ENCODE results near the gene CLIP1.

The CLIP1 gene

GRCh38 chr12:122318607-122319605 lies 103.6 kb downstream of the CLIP1 start:
- DNase-seq (ENCODE audit: low read depth in 2 of 3, low spot score in 1 of 3), result no peak

- DNase-seq (ENCODE audit: low read depth in 2 of 3, low spot score in 1 of 3), result no peak
Measured at GRCh38 chr12:122312926-122313325, 109.5 kb downstream of the CLIP1 start.

- DNase-seq (ENCODE audit: low read depth in 2 of 3, low spot score in 1 of 3), result no peak
Measured at GRCh38 chr12:122311696-122312095, 110.8 kb downstream of the CLIP1 start.

- DNase-seq (ENCODE audit: low read depth in 2 of 3, low spot score in 1 of 3), result no peak
Measured at GRCh38 chr12:122310626-122311333, 111.7 kb downstream of the CLIP1 start.

- no peak for DNase-seq (ENCODE audit: low read depth in 2 of 3, low spot score in 1 of 3)
Measured at GRCh38 chr12:122309564-122310121, 112.8 kb downstream of the CLIP1 start.

- DNase-seq (ENCODE audit: low read depth in 2 of 3, low spot score in 1 of 3), result no peak
Measured at GRCh38 chr12:122308811-122309210, 113.7 kb downstream of the CLIP1 start.

GRCh38 chr12:122306407-122306806 lies 116.1 kb downstream of the CLIP1 start:
- DNase-seq (ENCODE audit: low read depth in 2 of 3, low spot score in 1 of 3), result no peak

- DNase-seq (ENCODE audit: low read depth in 2 of 3, low spot score in 1 of 3), result no peak
Measured at GRCh38 chr12:122304924-122305323, 117.5 kb downstream of the CLIP1 start.

- no peak for DNase-seq (ENCODE audit: low read depth in 2 of 3, low spot score in 1 of 3)
Measured at GRCh38 chr12:122303068-122303467, 119.4 kb downstream of the CLIP1 start.

- DNase-seq (ENCODE audit: low read depth in 2 of 3, low spot score in 1 of 3), result no peak
Measured at GRCh38 chr12:122298071-122298748, 124.3 kb downstream of the CLIP1 start.

GRCh38 chr12:122297494-122297893 lies 125.0 kb downstream of the CLIP1 start:
- no peak for DNase-seq (ENCODE audit: low read depth in 2 of 3, low spot score in 1 of 3)

GRCh38 chr12:122295877-122296276 lies 126.6 kb downstream of the CLIP1 start:
- no peak for DNase-seq (ENCODE audit: low read depth in 2 of 3, low spot score in 1 of 3)

GRCh38 chr12:122293081-122293480 lies 129.4 kb downstream of the CLIP1 start:
- DNase-seq (ENCODE audit: low read depth in 2 of 3, low spot score in 1 of 3), result no peak

- DNase-seq (ENCODE audit: low read depth in 2 of 3, low spot score in 1 of 3), result no peak
Measured at GRCh38 chr12:122291431-122291830, 131.0 kb downstream of the CLIP1 start.

- no peak for DNase-seq (ENCODE audit: low read depth in 2 of 3, low spot score in 1 of 3)
Measured at GRCh38 chr12:122283680-122284079, 138.8 kb downstream of the CLIP1 start.

- no peak for DNase-seq (ENCODE audit: low read depth in 2 of 3, low spot score in 1 of 3)
Measured at GRCh38 chr12:122282061-122282460, 140.4 kb downstream of the CLIP1 start.

GRCh38 chr12:122276242-122276641 lies 146.2 kb downstream of the CLIP1 start:
- DNase-seq (ENCODE audit: low read depth in 2 of 3, low spot score in 1 of 3), result no peak

GRCh38 chr12:122275459-122275858 lies 147.0 kb downstream of the CLIP1 start:
- DNase-seq (ENCODE audit: low read depth in 2 of 3, low spot score in 1 of 3), result no peak

GRCh38 chr12:122266230-122266901 lies 156.1 kb downstream of the CLIP1 start, which contains the start of gene VPS33A:
TSS of gene VPS33A (minus strand) at chr12:122266494. CDS start at chr12:122266408, 86 bp downstream.
- peak; percentile 91 to 94 (median 94) for DNase-seq (ENCODE audit: low read depth in 2 of 3, low spot score in 1 of 3)

- DNase-seq (ENCODE audit: low read depth in 2 of 3, low spot score in 1 of 3), result peak in 1 of 3 donors; percentile 19
Measured at GRCh38 chr12:122265886-122266229, 156.6 kb downstream of the CLIP1 start.

GRCh38 chr12:122265476-122265875 lies 157.0 kb downstream of the CLIP1 start:
- no peak for DNase-seq (ENCODE audit: low read depth in 2 of 3, low spot score in 1 of 3)

Data from stimulated activated CD4-positive, alpha-beta T cell treated with anti-CD3 and anti-CD28 coated beads, Interleukin-12 subunit alpha, Interleukin-12 subunit beta, amount 100 ng/mL, for 48 hours (primary cell).